OCI-LY3 (cell line): ENCODE results near the gene GFPT2.

Experiments
- H2AFZ ChIP-seq: fragments of 200-600, 300-600 bp; shearing (Covaris generic); 2 replicates; pipeline ENCODE4 v1.6.0; 2014; ENCODE audit warnings: antibody characterized with exemption, low read depth, low read length
- H3K27ac ChIP-seq: fragments of 200-600, 300-600 bp; sonication (generic); 2 replicates; pipeline ENCODE4 v1.5.1; 2014; ENCODE audit warnings: mild to moderate bottlenecking, low read length, moderate library complexity, mixed read lengths
- H3K27me3 ChIP-seq: fragments of 200-600, 300-600 bp; sonication (generic); 2 replicates; pipeline ENCODE4 v1.6.1; 2014; ENCODE audit warnings: low read depth, low read length, mixed read lengths
- H3K36me3 ChIP-seq: fragments of 200-600, 300-600 bp; sonication (generic); replicated peaks from 2 replicates; pipeline ENCODE3; 2014; ENCODE audit warnings: low read depth, low read length, mixed read lengths
- H3K4me1 ChIP-seq: fragments of 300-600, 200-600 bp; sonication (generic); 2 replicates; pipeline ENCODE4 v1.6.1; 2014; ENCODE audit warnings: low read length, mixed read lengths
- H3K4me2 ChIP-seq: fragments of 200-600, 300-600 bp; sonication (generic); 2 replicates; pipeline ENCODE4 v1.6.1; 2014; ENCODE audit warnings: low read length, mixed read lengths
- H3K4me3 ChIP-seq: fragments of 300-600, 200-600 bp; sonication (generic); 2 replicates; pipeline ENCODE4 v1.5.1; 2014; ENCODE audit warnings: antibody characterized with exemption, mild to moderate bottlenecking, low read length, moderate library complexity
- H3K79me2 ChIP-seq: fragments of 300-600, 200-600 bp; shearing (Covaris generic); 2 replicates; pipeline ENCODE4 v1.6.1; 2014; ENCODE audit warnings: mild to moderate bottlenecking, low read length, mixed read lengths
- H3K9ac ChIP-seq: fragments of 300-600, 200-600 bp; shearing (Covaris generic); 2 replicates; pipeline ENCODE4 v1.6.0; 2014; ENCODE audit warnings: mild to moderate bottlenecking, low read length, moderate library complexity
- H3K9me3 ChIP-seq: fragments of 200-600, 300-600 bp; shearing (Covaris generic); 2 replicates; pipeline ENCODE4 v1.6.1; 2014; ENCODE audit warnings: low read length, mixed read lengths; ENCODE audit not compliant: insufficient read depth
- H4K20me1 ChIP-seq: fragments of 200-600, 300-600 bp; sonication (generic); 2 replicates; pipeline ENCODE4 v1.6.1; 2016; ENCODE audit warnings: low read length, mixed read lengths; ENCODE audit not compliant: insufficient read depth
- EZH2phosphoT487 ChIP-seq: fragments of 200-600 bp; shearing (Covaris generic); IDR thresholded peaks from 2 replicates; pipeline ENCODE4 v1.6.1; 2018; ENCODE audit warnings: antibody characterized with exemption, mixed run types, low read depth
- TF ChIP-seq, protein P1 (sequence below): fragments of 200-600, 300-600 bp; sonication (generic); IDR thresholded peaks from 2 replicates; pipeline ENCODE4 v1.5.1; 2014; ENCODE audit warnings: antibody characterized with exemption, low read length, low read depth

Gene GFPT2

DNA sequence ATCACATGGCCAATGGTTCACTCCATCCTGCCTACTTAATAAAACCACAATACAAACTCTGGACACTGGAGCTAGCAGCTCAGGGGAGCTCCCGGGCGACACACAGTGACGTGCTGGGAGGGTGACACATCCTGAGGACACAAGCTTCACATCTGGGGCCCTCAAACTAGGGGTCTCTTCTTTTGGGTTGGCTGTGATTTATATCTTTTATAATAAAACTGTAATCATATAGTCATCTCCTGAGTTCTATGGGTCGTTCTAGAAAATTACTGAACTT is 49.2 kb downstream of the GFPT2 start:
- no peak overlapping the region for H2AFZ ChIP-seq
- no peaks in the 10 kb centered on the region for H3K36me3 ChIP-seq
- H3K79me2 ChIP-seq, result no peaks in the 10 kb centered on the region
- no peak overlapping the region for H3K9ac ChIP-seq
- peaks cover 13% of the 10 kb centered on the region for H3K27me3 ChIP-seq
- H3K4me1 ChIP-seq, result no peaks in the 10 kb centered on the region
- H3K9me3 ChIP-seq, result no peaks in the 10 kb centered on the region
- no peaks in the 10 kb centered on the region for H4K20me1 ChIP-seq
- TF ChIP-seq, protein P1, sequence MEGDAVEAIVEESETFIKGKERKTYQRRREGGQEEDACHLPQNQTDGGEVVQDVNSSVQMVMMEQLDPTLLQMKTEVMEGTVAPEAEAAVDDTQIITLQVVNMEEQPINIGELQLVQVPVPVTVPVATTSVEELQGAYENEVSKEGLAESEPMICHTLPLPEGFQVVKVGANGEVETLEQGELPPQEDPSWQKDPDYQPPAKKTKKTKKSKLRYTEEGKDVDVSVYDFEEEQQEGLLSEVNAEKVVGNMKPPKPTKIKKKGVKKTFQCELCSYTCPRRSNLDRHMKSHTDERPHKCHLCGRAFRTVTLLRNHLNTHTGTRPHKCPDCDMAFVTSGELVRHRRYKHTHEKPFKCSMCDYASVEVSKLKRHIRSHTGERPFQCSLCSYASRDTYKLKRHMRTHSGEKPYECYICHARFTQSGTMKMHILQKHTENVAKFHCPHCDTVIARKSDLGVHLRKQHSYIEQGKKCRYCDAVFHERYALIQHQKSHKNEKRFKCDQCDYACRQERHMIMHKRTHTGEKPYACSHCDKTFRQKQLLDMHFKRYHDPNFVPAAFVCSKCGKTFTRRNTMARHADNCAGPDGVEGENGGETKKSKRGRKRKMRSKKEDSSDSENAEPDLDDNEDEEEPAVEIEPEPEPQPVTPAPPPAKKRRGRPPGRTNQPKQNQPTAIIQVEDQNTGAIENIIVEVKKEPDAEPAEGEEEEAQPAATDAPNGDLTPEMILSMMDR, result no peak
- TF ChIP-seq EZH2phosphoT487, result no peak
- no peak overlapping the region for H3K4me3 ChIP-seq
- H3K4me2 ChIP-seq, result no peak overlapping the region
- H3K27ac ChIP-seq, result no peak overlapping the region

DNA sequence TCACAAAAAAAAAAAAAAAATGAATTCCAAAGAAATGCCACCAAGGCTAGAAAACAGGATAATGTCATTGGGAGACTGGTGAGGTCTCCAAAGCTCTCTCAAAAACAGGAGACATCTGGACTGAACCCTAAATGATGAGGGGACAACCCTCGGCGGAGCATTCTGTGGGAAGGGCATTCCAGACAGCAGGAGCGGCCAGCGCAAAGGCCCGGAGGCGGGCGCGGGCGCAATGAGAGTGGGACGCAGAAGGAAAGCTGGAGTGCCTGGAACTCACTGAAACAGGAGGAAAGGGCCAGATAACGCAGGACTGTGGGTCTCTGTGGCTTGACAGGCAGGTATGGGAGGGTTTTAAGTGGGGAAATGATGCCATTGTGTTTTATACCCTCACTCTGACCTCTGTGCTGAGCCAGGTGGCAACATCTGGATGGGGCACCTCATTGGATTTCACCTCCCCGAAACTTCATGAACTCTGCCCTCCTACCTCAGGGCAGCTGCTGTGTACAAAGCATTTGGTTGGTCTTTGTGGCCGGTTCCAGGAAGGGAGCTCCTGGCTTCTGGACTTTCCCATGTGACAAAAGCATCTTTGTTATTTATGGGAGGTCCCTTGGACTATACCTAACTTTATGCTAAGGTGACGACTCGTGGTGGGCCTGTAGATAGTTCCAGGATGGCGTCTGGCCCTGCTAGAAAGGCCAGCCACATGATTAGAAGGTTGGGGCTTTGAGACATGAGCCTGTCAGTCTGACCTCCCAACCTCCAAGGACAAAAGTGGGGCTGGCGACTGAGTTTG is 49.7 kb downstream of the GFPT2 start:
- H3K9ac ChIP-seq, result no peak overlapping the region
- H3K9me3 ChIP-seq, result no peaks in the 10 kb centered on the region
- no peak overlapping the region for H3K4me3 ChIP-seq
- H3K36me3 ChIP-seq, result no peaks in the 10 kb centered on the region
- no peak overlapping the region for H3K4me2 ChIP-seq
- H3K79me2 ChIP-seq, result no peaks in the 10 kb centered on the region
- no peak overlapping the region for H3K27ac ChIP-seq
- no peaks in the 10 kb centered on the region for H3K4me1 ChIP-seq
- TF ChIP-seq EZH2phosphoT487, result no peak
- TF ChIP-seq, protein P1, result no peak
- no peaks in the 10 kb centered on the region for H4K20me1 ChIP-seq
- no peak overlapping the region for H2AFZ ChIP-seq
- peaks cover 13% of the 10 kb centered on the region for H3K27me3 ChIP-seq

DNA sequence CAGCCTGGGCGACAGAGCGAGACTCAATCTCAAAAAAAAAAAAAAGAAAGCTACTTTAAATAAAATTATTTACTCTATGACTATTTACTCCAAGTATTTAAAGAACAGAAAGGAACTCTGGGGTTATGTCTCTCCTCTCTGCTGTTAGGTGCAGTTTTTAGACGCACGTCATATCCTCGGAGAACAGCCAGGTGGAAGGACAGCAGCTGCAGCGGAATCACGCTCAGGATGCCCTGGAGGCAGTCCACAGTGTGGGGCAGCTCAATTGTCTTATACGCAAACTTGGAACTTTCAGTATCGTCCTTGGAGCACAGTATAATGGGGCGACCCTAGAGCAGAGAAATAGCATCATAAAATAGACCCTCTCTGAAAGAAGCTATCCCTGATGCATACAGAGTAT is 50.9 kb downstream of the GFPT2 start:
- Histone ChIP-seq H3K4me2 (no peak overlapping the region), H3K4me1 (no peaks in the 10 kb centered on the region), H3K27me3 (peaks cover 13% of the 10 kb centered on the region)

DNA sequence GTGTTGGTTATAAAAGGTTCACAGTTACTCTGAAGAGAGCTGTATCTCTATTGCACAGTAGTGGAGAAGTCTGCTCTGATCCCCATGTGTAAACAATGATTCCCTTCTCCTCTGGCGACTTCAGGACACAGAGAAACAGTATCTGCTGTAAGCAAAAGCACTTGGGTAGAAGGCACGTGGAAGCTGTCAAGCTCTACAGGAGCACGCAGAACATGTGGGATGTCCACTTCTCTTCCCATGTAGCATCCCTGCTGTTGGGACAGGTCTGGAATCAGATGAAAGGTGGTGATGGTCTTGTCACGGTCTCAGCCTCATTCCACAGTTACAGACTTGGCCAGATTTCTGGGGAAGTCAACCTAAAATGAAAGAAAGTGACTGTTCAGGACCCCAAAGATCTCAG is 51.9 kb downstream of the GFPT2 start:
- Histone ChIP-seq H4K20me1 (no peaks in the 10 kb centered on the region), H2AFZ (no peak overlapping the region), H3K4me3 (no peak overlapping the region), H3K79me2 (no peaks in the 10 kb centered on the region), H3K27ac (no peak overlapping the region), H3K9ac (no peak overlapping the region), H3K9me3 (no peaks in the 10 kb centered on the region), H3K4me1 (no peaks in the 10 kb centered on the region), H3K4me2 (no peak overlapping the region), H3K27me3 (peaks cover 13% of the 10 kb centered on the region), H3K36me3 (no peaks in the 10 kb centered on the region)
- TF ChIP-seq, protein P1, result no peak
- no peak for TF ChIP-seq EZH2phosphoT487

More for the DNA sequence above, 50.9 kb downstream of the GFPT2 start:
- H3K36me3 ChIP-seq, result no peaks in the 10 kb centered on the region
- H3K9me3 ChIP-seq, result no peaks in the 10 kb centered on the region
- H3K27ac ChIP-seq, result no peak overlapping the region
- H3K4me3 ChIP-seq, result no peak overlapping the region
- no peak overlapping the region for H3K9ac ChIP-seq
- H2AFZ ChIP-seq, result no peak overlapping the region
- TF ChIP-seq, protein P1, result no peak
- TF ChIP-seq EZH2phosphoT487, result no peak
- no peaks in the 10 kb centered on the region for H3K79me2 ChIP-seq
- H4K20me1 ChIP-seq, result no peaks in the 10 kb centered on the region
